Measurements from ENCODE around the gene CD81. TPM values are rescaled to one million over a fixed set of nuclear protein-coding genes. Genes with fewer than 3 reads are reported as not detected.

The CD81 gene
- total RNA-seq, 3 donors from 2014 or later = 311 to 770 (median 330) TPM

GRCh38 chr11:2434506-2435255 is 57.6 kb downstream of the CD81 start:
- no peak for TF ChIP-seq POLR2AphosphoS5 (IDR thresholded peaks at IDR 0.05)
- no peak for TF ChIP-seq CTCF (IDR thresholded peaks at IDR 0.05)
- TF ChIP-seq POLR2A (IDR thresholded peaks at IDR 0.05) = no peak
- no peaks in the 10 kb centered on the region for H3K36me3 ChIP-seq
- no peak for DNase-seq (ENCODE audit: low spot score in 2 of 2)
- H3K4me3 ChIP-seq = no peak overlapping the region
- H3K27me3 ChIP-seq = peaks cover 0 to 9% of the 10 kb centered on the region in 2 donors
- H3K9me3 ChIP-seq = no peaks in the 10 kb centered on the region
- no peak overlapping the region for H3K27ac ChIP-seq
- intact Hi-C loops (cut with DNase I; ENCODE audit: low total_unique reads) = loop anchor here (5.0 kb wide), 1 partner anchor 458 kb away; no protein-coding TSS in a partner anchor
- no peaks in the 10 kb centered on the region for H3K4me1 ChIP-seq

- Histone ChIP-seq H3K36me3 (no peaks in the 10 kb centered on the region), H3K27ac (no peak overlapping the region), H3K4me3 (no peak overlapping the region), H3K9me3 (no peaks in the 10 kb centered on the region), H3K4me1 (no peaks in the 10 kb centered on the region), H3K27me3 (peaks cover 0 to 9% of the 10 kb centered on the region in 2 donors)
- TF ChIP-seq POLR2A (IDR thresholded peaks at IDR 0.05) = no peak
- TF ChIP-seq POLR2AphosphoS5 (IDR thresholded peaks at IDR 0.05) = no peak
- no peak for TF ChIP-seq CTCF (IDR thresholded peaks at IDR 0.05)
- DNase-seq (ENCODE audit: low spot score in 2 of 2) = no peak
- intact Hi-C loops (cut with DNase I; ENCODE audit: low total_unique reads) = no loop called here
These were observed 58.3 kb downstream of the CD81 start for GRCh38 chr11:2435288-2436012.

GRCh38 chr11:2436013-2436520 is 59.0 kb downstream of the CD81 start:
- H3K9me3 ChIP-seq = no peaks in the 10 kb centered on the region
- no peak for DNase-seq (ENCODE audit: low spot score in 2 of 2)
- no peaks in the 10 kb centered on the region for H3K36me3 ChIP-seq
- TF ChIP-seq POLR2AphosphoS5 (IDR thresholded peaks at IDR 0.05) = no peak
- no peak for TF ChIP-seq POLR2A (IDR thresholded peaks at IDR 0.05)
- TF ChIP-seq CTCF (IDR thresholded peaks at IDR 0.05) = no peak
- H3K27ac ChIP-seq = no peak overlapping the region
- H3K4me1 ChIP-seq = no peaks in the 10 kb centered on the region
- H3K27me3 ChIP-seq = peaks cover 0 to 9% of the 10 kb centered on the region in 2 donors
- H3K4me3 ChIP-seq = no peak overlapping the region
- intact Hi-C loops (cut with DNase I; ENCODE audit: low total_unique reads) = no loop called here

- TF ChIP-seq POLR2A (IDR thresholded peaks at IDR 0.05) (no peak), POLR2AphosphoS5 (IDR thresholded peaks at IDR 0.05) (no peak), CTCF (IDR thresholded peaks at IDR 0.05) (no peak)
These were observed 59.5 kb downstream of the CD81 start for GRCh38 chr11:2436521-2437031.

More at GRCh38 chr11:2436521-2437031, 59.5 kb downstream of the CD81 start:
- Histone ChIP-seq H3K27me3 (peaks cover 0 to 9% of the 10 kb centered on the region in 2 donors), H3K36me3 (no peaks in the 10 kb centered on the region), H3K4me3 (no peak overlapping the region), H3K27ac (no peak overlapping the region), H3K4me1 (no peaks in the 10 kb centered on the region), H3K9me3 (no peaks in the 10 kb centered on the region)
- no peak for DNase-seq (ENCODE audit: low spot score in 2 of 2)
- intact Hi-C loops (cut with DNase I; ENCODE audit: low total_unique reads) = no loop called here
